Stimulated activated naive CD8-positive, alpha-beta T cell treated with anti-CD3 and anti-CD28 coated beads, Interleukin-15, Interleukin-2, amounts not matched to agents 100 ng/mL and 50 ng/mL, for 24 hours (primary cell): ENCODE data around the gene CLBA1.

Source experiments
- H3K27ac Mint-ChIP-seq: one replicate; pipeline ENCODE4 v1.8.0; 2021; ENCODE audit warnings: mild to moderate bottlenecking, mixed read lengths
- H3K27me3 Mint-ChIP-seq: one replicate; pipeline ENCODE4 v1.8.0; 2021; ENCODE audit warnings: mixed read lengths
- H3K36me3 Mint-ChIP-seq: one replicate; pipeline ENCODE4 v1.8.0; 2021; ENCODE audit warnings: low read depth, mixed read lengths
- H3K4me1 Mint-ChIP-seq: one replicate; pipeline ENCODE4 v1.8.0; 2021; ENCODE audit warnings: low read depth, mixed read lengths
- H3K4me3 Mint-ChIP-seq: one replicate; pipeline ENCODE4 v1.8.0; 2021; ENCODE audit warnings: mild to moderate bottlenecking, mixed read lengths
- H3K9me3 Mint-ChIP-seq: one replicate; pipeline ENCODE4 v1.8.0; 2021; ENCODE audit warnings: mixed read lengths

The CLBA1 gene

DNA sequence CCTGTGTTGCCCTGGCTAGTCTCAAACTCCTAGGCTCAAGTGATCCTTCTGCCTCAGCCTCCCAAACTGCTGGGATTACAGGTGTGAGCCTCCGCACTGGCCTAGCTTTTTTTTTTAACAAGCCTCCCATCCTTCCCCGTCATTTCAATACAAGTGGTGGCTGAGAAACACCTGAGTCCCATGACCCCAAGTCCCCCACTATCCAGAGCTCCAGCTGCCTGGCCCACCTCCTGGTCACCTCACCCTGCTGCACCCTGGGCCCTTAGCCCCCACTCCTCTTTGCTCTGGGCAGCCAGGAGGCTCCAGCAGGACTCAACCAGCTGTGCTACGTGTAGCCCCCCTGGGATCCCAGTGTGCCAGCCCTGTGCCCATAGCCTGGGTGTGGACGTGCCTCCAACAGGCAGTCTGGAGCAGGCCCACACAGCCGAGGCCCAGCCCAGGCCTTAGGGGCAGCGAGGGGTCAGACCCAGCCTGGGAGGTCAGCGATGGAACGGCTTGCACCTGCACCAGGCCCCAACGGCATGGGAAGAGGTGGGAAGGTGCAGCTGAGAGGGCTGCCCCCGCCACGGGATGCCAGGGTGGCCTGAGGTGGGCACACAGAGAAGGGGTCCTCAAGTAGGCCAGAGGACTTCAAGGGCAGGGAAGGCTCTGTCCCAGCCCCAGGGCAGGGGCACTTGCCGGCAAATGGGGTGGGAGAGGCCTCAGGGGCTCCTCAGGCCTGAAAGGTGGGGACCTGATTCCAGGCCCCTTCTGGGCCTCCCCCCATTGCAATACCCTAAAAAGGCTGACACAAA lies 13.9 kb upstream of the CLBA1 start:
- H3K4me1 Mint-ChIP-seq, result peaks cover 7% of the 10 kb centered on the region
- no peaks in the 10 kb centered on the region for H3K36me3 Mint-ChIP-seq
- H3K27ac Mint-ChIP-seq, result no peak overlapping the region
- H3K4me3 Mint-ChIP-seq, result no peak overlapping the region
- H3K9me3 Mint-ChIP-seq, result no peaks in the 10 kb centered on the region
- H3K27me3 Mint-ChIP-seq, result peaks cover 17% of the 10 kb centered on the region

- no peaks in the 10 kb centered on the region for H3K9me3 Mint-ChIP-seq
- H3K4me1 Mint-ChIP-seq, result peaks cover 9% of the 10 kb centered on the region
- no peak overlapping the region for H3K4me3 Mint-ChIP-seq
- no peak overlapping the region for H3K27ac Mint-ChIP-seq
- peaks cover 13% of the 10 kb centered on the region for H3K27me3 Mint-ChIP-seq
- H3K36me3 Mint-ChIP-seq, result no peaks in the 10 kb centered on the region
These were observed 13.1 kb upstream of the CLBA1 start for GRCh38 chr14:104972301-104973134.

- H3K36me3 Mint-ChIP-seq, result no peaks in the 10 kb centered on the region
- no peak overlapping the region for H3K4me3 Mint-ChIP-seq
- no peak overlapping the region for H3K27ac Mint-ChIP-seq
- H3K4me1 Mint-ChIP-seq, result peaks cover 13% of the 10 kb centered on the region
- H3K27me3 Mint-ChIP-seq, result peaks cover 13% of the 10 kb centered on the region
- no peaks in the 10 kb centered on the region for H3K9me3 Mint-ChIP-seq
These were observed 12.5 kb upstream of the CLBA1 start for GRCh38 chr14:104973135-104973384.

DNA sequence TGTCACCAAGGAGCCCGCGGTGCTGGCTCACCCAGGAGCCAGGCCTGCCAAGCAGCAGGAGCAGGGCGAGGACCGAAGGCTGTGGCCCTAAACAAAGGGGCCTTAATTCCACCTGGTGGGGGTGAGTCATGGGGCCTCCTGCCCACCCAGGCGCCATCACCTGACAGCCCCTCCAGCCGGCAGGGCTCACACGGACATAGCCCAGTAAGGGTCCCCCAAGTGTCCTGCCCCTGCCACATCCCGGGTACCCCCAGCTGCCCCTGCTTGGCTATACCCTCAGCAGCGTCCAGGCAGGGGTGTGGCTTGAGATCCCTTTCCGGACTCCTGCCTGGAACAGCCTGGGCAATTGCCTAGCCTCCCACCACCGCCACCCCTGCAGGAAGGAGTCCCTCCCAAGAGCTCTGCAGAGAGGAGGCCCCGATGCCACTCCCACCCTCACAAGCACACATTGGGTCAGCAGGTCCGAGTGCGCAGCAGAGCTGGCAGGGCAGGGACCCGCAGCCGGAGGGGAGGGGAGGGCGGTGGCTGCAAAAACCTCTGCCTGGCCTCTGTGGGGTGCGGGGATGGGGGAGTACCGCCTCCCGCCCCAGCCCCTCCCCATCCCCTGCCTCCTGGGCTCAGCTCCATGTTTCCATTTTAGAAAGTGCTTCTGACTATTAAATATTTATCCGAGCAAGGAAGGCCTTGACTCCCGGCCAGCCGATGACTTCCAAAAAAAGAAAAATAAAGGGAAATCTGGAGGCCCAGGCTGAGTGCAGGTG lies 12.0 kb upstream of the CLBA1 start:
- H3K4me1 Mint-ChIP-seq, result peaks cover 13% of the 10 kb centered on the region
- H3K36me3 Mint-ChIP-seq, result no peaks in the 10 kb centered on the region
- H3K27ac Mint-ChIP-seq, result no peak overlapping the region
- no peak overlapping the region for H3K4me3 Mint-ChIP-seq
- peaks cover 10% of the 10 kb centered on the region for H3K27me3 Mint-ChIP-seq
- no peaks in the 10 kb centered on the region for H3K9me3 Mint-ChIP-seq

DNA sequence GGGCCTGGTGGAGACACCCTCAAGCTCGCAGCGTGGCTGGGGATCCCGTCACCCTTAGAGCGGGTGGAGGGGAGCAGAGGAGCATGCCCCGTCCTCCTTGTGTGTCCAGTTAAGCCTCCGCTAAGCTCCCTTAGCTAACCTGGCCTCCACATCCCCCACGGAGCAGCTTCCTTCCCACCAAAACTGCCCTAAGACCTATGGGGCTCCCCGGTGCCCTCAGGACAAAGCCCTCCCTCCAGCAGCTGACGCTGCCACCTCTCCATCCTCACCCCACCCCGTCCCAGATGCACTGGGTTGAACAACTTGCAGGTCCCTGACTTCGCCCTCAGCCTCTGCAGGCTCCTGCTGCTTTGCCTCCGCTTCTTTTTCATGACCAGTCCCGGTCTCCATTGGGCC lies 11.4 kb upstream of the CLBA1 start:
- no peaks in the 10 kb centered on the region for H3K9me3 Mint-ChIP-seq
- H3K4me1 Mint-ChIP-seq, result peaks cover 13% of the 10 kb centered on the region
- H3K4me3 Mint-ChIP-seq, result no peak overlapping the region
- peaks cover 14% of the 10 kb centered on the region for H3K27me3 Mint-ChIP-seq
- no peak overlapping the region for H3K27ac Mint-ChIP-seq
- H3K36me3 Mint-ChIP-seq, result no peaks in the 10 kb centered on the region

- H3K4me1 Mint-ChIP-seq, result peaks cover 13% of the 10 kb centered on the region
- peaks cover 21% of the 10 kb centered on the region for H3K27me3 Mint-ChIP-seq
- H3K4me3 Mint-ChIP-seq, result no peak overlapping the region
- no peak overlapping the region for H3K27ac Mint-ChIP-seq
- no peaks in the 10 kb centered on the region for H3K9me3 Mint-ChIP-seq
- H3K36me3 Mint-ChIP-seq, result no peaks in the 10 kb centered on the region
These were observed 10.8 kb upstream of the CLBA1 start for GRCh38 chr14:104974665-104975390.

DNA sequence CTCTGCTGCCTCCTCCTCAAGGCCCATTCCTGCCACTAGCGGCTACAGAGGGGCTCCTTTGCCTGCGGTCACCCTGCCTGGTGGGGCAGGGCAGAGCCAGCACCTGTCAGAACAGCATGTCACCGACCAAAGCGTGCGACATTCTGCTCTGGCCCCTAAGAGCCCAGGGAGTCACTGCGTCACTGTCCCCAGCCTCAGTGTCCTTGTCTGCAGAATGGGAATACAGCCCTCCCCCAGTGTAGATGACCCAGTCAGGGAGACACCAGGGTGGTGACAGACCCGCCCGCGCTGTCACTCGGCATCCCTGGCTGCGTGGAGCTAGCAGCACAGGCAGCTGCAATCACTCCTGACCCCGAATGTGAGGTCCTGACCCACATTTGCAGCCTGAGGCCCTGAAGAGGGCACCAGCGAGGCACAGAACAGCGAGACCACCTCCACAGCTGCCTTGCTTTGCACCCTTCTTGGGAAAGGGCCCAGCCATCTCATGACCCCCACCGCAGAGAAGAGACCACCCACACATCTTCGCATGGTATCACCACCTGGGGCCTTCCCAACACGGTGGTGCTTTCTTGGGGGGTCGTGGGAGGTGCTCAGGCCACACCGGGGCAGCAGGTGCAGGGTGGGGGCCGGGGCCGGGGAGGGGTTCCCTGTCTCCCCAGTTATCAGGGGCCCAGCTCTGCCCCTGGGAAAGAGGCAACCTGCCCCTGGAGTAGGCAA lies 9.9 kb upstream of the CLBA1 start:
- Mint-ChIP-seq H3K36me3 (no peaks in the 10 kb centered on the region), H3K4me3 (no peak overlapping the region)

GRCh38 chr14:104976198-104977007 lies 9.2 kb upstream of the CLBA1 start:
- no peaks in the 10 kb centered on the region for H3K9me3 Mint-ChIP-seq
- H3K4me1 Mint-ChIP-seq, result peaks cover 13% of the 10 kb centered on the region
- H3K36me3 Mint-ChIP-seq, result no peaks in the 10 kb centered on the region
- peak overlapping the region; percentile 57 for H3K4me3 Mint-ChIP-seq
- H3K27me3 Mint-ChIP-seq, result peaks cover 21% of the 10 kb centered on the region
- H3K27ac Mint-ChIP-seq, result no peak overlapping the region

More for the DNA sequence above, 9.9 kb upstream of the CLBA1 start:
- Mint-ChIP-seq H3K27me3 (peaks cover 21% of the 10 kb centered on the region), H3K9me3 (no peaks in the 10 kb centered on the region), H3K27ac (no peak overlapping the region), H3K4me1 (peaks cover 13% of the 10 kb centered on the region)

DNA sequence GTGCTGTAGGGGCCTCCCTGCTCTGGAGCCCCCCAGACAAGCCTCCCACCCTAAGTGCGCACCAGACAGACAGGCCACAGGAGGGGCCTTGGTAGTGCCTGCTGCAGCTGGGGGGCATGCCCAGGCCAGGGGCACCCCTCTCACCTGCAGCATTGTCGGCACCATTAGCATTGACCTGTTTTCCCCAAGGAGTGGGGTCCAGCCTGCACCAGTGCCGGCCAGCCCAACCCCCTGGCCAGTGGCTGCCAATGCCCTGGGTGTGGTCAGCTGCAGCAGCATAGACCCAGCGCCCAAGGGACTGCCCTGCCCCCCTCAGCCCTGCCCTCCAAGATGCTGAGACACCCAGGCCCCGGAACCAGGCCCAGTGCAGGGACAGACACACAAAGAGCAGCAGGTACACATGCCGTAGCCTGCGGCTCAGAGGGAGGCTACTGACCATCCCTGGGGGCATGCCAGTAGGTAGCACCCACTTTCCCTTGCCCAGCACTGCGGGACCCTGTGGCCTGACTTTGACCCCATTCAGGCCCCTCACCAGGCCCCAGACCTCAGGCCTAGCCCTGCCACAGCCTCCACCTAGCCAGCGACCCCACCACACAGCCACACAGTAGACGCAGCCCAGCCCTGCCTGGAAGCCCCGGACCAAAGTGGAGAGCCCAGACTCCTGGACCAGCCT lies 8.4 kb upstream of the CLBA1 start:
- Mint-ChIP-seq H3K27me3 (peaks cover 21% of the 10 kb centered on the region), H3K4me3 (peak overlapping the region; percentile 49), H3K9me3 (no peaks in the 10 kb centered on the region), H3K27ac (no peak overlapping the region), H3K36me3 (no peaks in the 10 kb centered on the region), H3K4me1 (peaks cover 13% of the 10 kb centered on the region)

DNA sequence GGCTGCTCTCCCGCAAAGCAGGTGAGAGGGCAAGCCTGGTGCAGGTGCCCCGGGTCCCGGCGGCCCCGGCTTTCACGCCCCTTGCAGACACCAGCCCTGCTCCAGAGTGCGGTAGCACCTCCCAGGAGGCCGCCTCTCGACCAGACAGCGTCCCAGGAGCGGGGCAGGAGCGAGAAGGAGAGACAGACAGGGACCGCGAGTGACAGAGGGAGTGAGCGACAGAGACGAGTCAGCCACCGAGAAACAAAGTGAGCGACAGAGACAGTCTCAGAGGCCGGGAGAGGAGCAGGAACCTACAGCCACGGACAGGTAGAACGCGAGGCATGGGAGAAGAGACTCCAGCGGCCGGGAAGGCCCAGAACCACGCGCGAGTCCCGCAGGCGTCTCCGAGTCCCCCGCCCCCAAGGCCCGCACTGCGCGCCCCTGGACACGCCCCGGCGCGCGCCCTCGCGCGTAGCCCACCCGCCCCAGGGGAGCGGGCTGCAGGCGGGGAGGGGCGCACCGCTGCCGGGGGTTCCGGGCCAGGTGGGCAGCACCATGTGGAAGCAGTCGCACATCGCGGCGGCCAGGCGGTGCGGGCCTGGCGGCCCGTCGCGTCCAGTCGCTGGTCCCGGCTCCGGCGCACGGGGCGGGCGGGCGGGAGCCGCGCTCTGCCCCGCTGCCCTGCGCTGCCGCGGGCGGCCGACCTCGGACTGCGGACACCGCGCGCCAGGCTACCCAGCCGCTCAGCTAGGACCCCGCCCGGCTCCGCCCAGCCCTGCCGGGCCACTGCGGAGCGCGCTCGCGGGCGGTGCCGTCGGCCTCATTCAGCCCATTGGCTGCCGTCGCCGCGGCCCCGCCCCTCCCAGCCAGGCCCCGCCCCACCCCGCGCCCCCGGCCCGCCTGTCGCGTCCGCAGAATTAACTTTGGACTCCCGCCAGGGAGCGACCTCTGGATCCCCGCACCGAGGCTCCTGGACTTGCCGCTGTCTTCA lies 7.6 kb upstream of the CLBA1 start, which contains the start of gene AHNAK2:
Gene AHNAK2 (minus strand): TSS at position 694 of the 973 bp plus-strand sequence. CDS start 137 bp downstream, at position 557.
- Mint-ChIP-seq H3K9me3 (no peaks in the 10 kb centered on the region), H3K27ac (no peak within 1 kb of the TSS), H3K4me1 (peaks cover 13% of the 10 kb centered on the region), H3K4me3 (peak within 1 kb of the TSS; percentile 78), H3K36me3 (no peaks in the 10 kb centered on the region), H3K27me3 (peaks cover 21% of the 10 kb centered on the region)

- H3K36me3 Mint-ChIP-seq, result no peaks in the 10 kb centered on the region
These were observed 6.6 kb upstream of the CLBA1 start for GRCh38 chr14:104978746-104979691.

More at GRCh38 chr14:104978746-104979691, 6.6 kb upstream of the CLBA1 start:
- Mint-ChIP-seq H3K4me1 (peaks cover 13% of the 10 kb centered on the region), H3K27ac (no peak overlapping the region), H3K27me3 (peaks cover 21% of the 10 kb centered on the region), H3K4me3 (no peak overlapping the region), H3K9me3 (no peaks in the 10 kb centered on the region)
